ENCODE data around the gene PNMA8B. TPM values are rescaled to one million over a fixed set of nuclear protein-coding genes. Genes with fewer than 3 reads are reported as not detected.

PNMA8B gene
- total RNA-seq, 1 donor from 2014 or later = 2.1 TPM

DNA sequence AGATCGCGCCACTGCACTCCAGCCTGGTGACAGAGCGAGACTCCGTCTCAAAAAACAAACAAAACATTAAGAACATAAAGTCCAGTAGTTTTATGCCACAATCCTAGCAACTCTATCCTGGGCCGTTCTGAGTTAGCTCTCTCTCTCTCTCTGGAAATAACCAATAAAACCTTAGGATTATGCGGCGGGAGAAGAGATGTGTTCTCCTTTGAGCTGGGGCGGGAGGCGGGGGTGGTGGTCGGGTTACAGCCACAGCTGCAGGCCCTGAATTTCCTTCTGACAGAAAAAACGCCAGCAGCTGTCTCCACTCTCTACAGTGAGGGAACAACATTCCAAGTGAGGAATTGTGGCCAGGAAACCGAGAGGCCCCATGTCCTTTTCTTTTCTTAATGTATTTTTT, 15.3 kb downstream of the PNMA8B start:
- Histone ChIP-seq H3K4me3 (ENCODE audit: low read depth, low read length) (no peak overlapping the region), H3K36me3 (ENCODE audit: control insufficient read depth, insufficient read depth, low read length) (no peaks in the 10 kb centered on the region), H3K27me3 (ENCODE audit: control insufficient read depth, insufficient read depth, low read length) (no peaks in the 10 kb centered on the region)
- DNase-seq (ENCODE audit: low read depth) = no peak
- no peak for TF ChIP-seq CTCF (IDR thresholded peaks at IDR 0.05; ENCODE audit: insufficient read depth, low read length, poor library complexity, severe bottlenecking)

DNA sequence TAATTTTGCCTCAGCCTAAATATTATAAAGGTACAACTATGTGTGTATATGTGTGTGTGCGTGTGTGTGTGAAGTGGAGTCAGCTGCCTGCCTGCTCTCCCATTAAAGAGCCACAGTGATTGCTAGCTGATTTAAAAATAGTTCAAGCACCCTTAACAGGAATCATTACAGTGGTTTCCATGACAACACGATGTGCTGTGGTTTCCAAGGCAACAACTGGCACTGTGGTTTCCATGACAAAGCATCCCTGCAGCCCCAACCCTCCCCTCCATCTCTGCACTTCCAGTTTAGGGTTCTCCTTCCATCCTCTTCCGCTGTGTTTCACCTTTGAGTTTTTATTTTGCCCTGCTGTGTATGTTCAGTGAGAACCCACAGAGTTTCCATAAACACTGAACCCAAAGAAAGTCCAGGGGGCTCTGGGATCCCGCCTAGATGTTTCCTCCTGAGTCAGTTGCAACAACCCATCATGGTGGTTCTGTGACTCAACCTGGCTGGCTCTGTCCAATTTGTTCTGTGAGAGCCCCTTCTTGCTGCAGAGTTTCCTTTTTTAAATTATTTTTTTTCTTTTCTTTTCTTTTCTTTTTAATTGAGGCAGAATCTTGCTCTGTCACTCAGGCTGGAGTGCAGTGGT, 17.2 kb downstream of the PNMA8B start:
- Histone ChIP-seq H3K4me3 (ENCODE audit: low read depth, low read length) (no peak overlapping the region), H3K27me3 (ENCODE audit: control insufficient read depth, insufficient read depth, low read length) (no peaks in the 10 kb centered on the region), H3K36me3 (ENCODE audit: control insufficient read depth, insufficient read depth, low read length) (no peaks in the 10 kb centered on the region)
- DNase-seq (ENCODE audit: low read depth) = no peak
- TF ChIP-seq CTCF (IDR thresholded peaks at IDR 0.05; ENCODE audit: insufficient read depth, low read length, poor library complexity, severe bottlenecking) = no peak

DNA sequence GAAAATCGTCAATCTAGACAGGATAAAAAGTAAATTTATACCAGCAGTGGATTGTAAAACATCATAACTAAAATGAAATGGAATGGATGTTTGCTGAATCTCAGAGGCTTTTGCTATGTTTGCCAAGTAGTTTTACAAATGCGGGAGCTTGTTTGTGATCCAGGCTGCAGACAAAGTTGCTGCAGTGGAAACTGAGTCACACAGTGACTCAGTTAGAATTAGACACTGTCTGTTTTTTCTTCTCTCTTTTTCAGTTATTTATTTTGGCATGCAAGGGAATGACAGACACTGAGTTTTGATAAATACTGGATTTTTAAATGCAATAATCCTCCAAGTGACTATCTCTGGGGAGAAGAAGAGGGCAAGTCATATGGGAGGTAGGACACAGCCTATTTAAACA, 19.7 kb downstream of the PNMA8B start:
- no peak for DNase-seq (ENCODE audit: low read depth)
- H3K4me3 ChIP-seq (ENCODE audit: low read depth, low read length) = no peak overlapping the region
- TF ChIP-seq CTCF (IDR thresholded peaks at IDR 0.05; ENCODE audit: insufficient read depth, low read length, poor library complexity, severe bottlenecking) = no peak

GRCh38 chr19:46474211-46474610, 21.5 kb downstream of the PNMA8B start:
- Histone ChIP-seq H3K4me3 (ENCODE audit: low read depth, low read length) (no peak overlapping the region), H3K27me3 (ENCODE audit: control insufficient read depth, insufficient read depth, low read length) (no peaks in the 10 kb centered on the region), H3K36me3 (ENCODE audit: control insufficient read depth, insufficient read depth, low read length) (no peaks in the 10 kb centered on the region)
- no peak for DNase-seq (ENCODE audit: low read depth)
- TF ChIP-seq CTCF (IDR thresholded peaks at IDR 0.05; ENCODE audit: insufficient read depth, low read length, poor library complexity, severe bottlenecking) = no peak

More for the DNA sequence above, 19.7 kb downstream of the PNMA8B start:
- H3K36me3 ChIP-seq (ENCODE audit: control insufficient read depth, insufficient read depth, low read length) = no peaks in the 10 kb centered on the region
- no peaks in the 10 kb centered on the region for H3K27me3 ChIP-seq (ENCODE audit: control insufficient read depth, insufficient read depth, low read length)

GRCh38 chr19:46472592-46472991, 23.1 kb downstream of the PNMA8B start:
- no peak overlapping the region for H3K4me3 ChIP-seq (ENCODE audit: low read depth, low read length)
- TF ChIP-seq CTCF (IDR thresholded peaks at IDR 0.05; ENCODE audit: insufficient read depth, low read length, poor library complexity, severe bottlenecking) = no peak
- no peaks in the 10 kb centered on the region for H3K27me3 ChIP-seq (ENCODE audit: control insufficient read depth, insufficient read depth, low read length)
- no peaks in the 10 kb centered on the region for H3K36me3 ChIP-seq (ENCODE audit: control insufficient read depth, insufficient read depth, low read length)
- no peak for DNase-seq (ENCODE audit: low read depth)

Measured in kidney epithelial cell (primary cell).